Stimulated activated CD4-positive, alpha-beta T cell treated with anti-CD3 and anti-CD28 coated beads, Interleukin-1b, Interleukin-23, amount 100 ng/mL, for 48 hours (primary cell): ENCODE data around the gene SERPINE2.
A peak's percentile ranks its signal among the peaks of the same experiment; 100 is the strongest.
"Not testable (repeated sequence)": the region's sequence is repeated elsewhere in the genome, so short reads cannot be mapped to it uniquely, and the experiment has no call there.

ENCODE experiments used
- DNase-seq: peaks from one replicate; pipeline ENCODE4 v3.0.0-alpha.2; 2020

SERPINE2 gene

GRCh38 chr2:223971731-223972130 lies 67.4 kb downstream of the SERPINE2 start:
- no peak for DNase-seq

DNA sequence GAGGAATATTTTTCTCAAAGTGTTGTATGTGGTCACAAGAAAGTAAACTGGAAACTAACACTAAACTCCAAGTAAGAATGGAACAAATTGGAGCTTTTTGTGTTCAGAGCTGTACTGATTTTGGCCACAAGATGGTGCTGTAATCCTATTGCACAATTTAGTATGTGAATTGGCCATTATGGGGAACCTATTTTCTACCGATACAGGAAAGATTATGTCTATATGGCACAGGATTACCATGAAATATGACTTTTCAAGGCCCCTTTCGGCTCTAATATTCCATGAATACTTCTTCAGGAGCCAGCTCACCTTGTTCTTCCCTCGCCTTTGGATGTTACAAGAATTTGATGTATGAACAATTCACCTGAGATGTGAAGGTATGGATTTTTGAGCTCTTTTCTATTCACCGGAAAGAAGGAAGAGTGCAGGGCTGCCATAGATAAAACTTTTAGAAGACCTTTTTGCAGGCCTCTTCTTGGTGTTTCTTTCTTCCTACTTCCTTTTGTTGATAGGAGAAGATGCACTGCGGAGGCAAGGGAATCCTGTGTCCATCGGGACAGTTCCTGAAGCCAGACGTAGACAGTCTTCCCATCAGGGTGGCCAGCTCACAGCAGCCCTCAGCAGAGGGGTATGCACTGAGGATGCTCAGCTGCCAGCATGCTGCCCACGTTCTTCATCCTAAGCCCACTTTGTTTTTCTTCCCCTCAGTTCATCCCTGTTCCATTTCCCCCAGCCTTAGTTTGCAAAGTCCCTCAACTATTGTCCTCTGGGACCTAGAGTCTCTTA lies 68.5 kb downstream of the SERPINE2 start:
- DNase-seq = no peak

DNA sequence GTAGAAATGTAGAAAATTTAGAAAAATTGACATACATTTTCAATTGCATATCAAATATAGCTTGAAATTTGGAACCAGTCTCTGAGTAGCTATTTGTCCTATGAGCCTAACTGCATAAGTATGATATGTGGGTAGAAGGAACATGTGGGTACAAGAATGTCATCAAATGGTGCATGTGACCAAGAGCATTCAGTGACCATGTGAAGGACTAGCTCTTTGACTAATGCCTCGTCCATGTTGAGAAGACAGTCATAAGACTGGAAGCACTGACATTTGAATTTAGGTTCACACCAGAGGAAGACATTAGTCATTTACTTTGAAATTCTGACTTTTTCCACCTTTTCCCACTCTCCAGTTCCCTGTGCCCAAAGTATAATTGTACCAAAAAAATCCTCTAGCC lies 69.2 kb downstream of the SERPINE2 start:
- DNase-seq = no peak

DNA sequence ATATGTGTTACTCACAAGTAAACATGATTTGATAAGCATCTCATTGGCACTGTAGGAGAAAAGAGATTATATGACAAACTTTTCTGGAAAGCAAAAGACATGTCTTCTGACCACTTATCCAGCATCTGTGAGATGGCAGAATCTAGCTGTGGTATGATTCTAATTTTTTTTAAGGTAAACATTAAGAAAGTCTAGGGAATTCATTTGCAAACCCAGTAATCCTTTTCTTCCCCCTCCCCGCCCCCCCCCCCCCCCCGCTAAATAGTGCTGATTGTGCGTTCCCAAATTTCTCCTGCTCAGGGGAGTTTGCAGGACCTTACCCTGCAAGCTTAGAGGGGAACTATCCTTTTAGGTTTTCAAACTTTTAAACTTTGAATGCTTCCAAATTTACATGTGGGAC lies 69.8 kb downstream of the SERPINE2 start:
- DNase-seq = no peak

DNA sequence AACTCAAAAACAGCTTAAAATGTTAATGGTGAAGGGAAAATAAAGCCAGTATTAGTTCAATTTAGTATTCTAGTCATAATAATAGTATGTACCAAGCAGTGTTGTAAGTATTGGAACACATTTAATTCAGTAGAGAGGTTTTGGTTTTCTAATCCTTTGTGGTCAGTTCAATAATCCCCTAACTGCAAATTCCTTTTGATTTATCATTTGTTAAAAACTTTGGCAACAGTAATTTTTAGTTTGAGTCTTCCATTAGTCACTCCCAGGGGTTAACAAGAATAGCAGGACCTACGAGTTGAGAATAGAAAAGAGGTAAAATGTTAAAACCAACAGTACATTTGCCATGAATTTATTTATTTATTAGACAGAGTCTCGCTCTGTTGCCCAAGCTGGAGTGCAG lies 71.1 kb downstream of the SERPINE2 start:
- DNase-seq = no peak

GRCh38 chr2:223959688-223960087 lies 79.4 kb downstream of the SERPINE2 start:
- no peak for DNase-seq

- DNase-seq = peak; percentile 96
Observed at GRCh38 chr2:223957092-223957851, 81.8 kb downstream of the SERPINE2 start, which contains the start of gene MRPL44. Gene MRPL44, plus strand, starts transcription at chr2:223957463. Its CDS starts 10 bp downstream, at chr2:223957473.

GRCh38 chr2:223956300-223956699 lies 82.8 kb downstream of the SERPINE2 start:
- no peak for DNase-seq

- DNase-seq = no peak
Observed at GRCh38 chr2:223954401-223954800, 84.7 kb downstream of the SERPINE2 start.

DNA sequence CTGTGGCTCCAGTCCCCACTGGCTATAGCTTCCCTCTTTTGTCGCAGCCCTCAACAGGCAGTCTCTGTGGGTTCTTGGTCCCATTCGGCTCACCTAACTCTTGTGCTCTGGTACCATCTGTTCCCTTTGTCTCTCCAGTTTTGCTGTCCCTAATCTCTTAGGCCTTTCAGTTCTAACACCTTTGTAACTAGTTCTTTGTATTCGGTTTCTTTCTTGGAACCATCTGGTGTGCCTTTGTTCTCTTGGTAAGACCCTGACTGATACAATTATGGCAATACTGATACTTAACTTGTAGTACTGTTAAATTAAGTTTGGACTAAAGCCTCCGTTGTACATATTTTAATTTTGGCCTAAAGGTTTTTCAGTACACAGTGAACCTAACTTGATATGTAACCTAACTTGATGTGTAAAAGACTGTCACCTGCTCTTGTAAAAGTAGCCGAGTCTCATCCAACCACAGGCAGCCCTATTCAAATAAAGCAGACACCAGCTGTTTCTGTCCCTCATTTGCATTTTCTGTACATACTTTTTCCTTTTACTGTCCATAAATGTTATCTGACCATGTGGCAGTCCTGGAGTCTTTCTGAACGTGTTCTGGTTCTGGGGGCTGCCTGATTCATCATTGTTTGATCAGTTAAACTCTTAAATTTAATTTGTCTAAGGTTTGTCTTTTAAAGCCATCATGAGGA lies 86.7 kb downstream of the SERPINE2 start:
- DNase-seq = no peak

DNA sequence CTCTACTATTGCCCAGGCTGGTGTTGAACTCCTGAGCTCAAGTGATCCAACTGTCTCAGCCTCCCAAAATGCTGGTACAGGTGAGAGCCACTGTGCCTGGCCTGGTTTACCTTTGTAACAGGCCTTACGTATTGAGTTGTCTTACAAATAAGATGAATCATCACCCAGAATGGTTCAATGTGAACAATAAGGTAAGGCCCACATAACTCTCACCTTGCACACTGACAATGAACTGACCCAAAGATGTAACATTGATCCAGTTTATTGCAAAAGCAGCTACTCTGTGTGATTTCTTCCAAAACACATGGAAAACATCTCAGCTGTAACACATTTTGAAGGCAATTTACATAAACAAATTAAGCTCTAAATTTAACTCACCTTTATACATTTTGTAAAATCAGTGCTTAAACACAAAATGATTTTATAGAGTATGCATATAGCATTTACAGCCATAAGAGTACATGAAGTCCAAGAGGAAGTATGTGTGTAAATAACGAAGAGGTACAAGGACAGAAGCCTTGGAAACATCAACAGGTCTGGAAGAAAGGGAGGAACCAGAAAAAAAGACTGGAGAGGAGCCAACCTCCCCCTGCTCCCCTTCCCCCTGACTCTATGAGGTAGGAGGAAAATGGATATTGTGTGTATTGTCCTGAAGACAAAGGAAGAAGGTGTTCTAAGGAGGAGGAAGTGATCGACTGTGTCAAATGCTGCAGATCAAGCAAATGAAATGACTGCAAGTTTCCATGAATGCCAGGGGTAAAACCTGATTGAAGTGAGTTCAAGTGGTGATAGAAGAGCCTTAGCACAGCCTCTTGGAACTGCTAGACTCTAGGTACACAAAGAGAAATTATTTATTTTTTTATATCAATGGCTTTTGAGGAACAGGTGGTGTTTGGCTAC lies 88.4 kb downstream of the SERPINE2 start:
- no peak for DNase-seq

- no peak for DNase-seq
Observed at GRCh38 chr2:223949241-223949840, 89.7 kb downstream of the SERPINE2 start.

DNA sequence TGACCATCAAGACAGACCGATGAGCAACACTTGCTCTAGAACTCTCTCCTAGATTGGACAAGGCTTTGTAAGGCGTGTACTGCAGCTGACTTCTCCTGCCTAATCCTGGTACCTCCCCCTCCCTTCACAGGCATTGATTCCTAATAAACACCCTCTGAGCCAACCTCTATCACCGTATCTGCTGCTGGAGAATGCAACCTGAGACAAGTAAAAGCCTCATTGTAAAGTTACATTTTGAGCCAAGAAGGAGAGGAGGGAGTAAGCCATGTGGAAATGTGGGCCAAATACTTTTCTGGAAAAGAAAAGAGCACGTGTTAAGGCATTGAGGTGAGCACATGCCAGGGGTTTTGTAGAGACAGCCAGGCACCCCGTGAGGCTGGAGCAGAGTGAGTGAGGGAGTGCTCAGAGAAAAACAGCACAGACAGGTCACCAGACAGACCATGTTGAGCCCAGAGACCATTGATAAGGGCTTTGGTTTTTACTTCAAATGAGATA lies 91.3 kb downstream of the SERPINE2 start:
- DNase-seq = no peak

GRCh38 chr2:223945755-223946154 lies 93.3 kb downstream of the SERPINE2 start:
- no peak for DNase-seq

DNA sequence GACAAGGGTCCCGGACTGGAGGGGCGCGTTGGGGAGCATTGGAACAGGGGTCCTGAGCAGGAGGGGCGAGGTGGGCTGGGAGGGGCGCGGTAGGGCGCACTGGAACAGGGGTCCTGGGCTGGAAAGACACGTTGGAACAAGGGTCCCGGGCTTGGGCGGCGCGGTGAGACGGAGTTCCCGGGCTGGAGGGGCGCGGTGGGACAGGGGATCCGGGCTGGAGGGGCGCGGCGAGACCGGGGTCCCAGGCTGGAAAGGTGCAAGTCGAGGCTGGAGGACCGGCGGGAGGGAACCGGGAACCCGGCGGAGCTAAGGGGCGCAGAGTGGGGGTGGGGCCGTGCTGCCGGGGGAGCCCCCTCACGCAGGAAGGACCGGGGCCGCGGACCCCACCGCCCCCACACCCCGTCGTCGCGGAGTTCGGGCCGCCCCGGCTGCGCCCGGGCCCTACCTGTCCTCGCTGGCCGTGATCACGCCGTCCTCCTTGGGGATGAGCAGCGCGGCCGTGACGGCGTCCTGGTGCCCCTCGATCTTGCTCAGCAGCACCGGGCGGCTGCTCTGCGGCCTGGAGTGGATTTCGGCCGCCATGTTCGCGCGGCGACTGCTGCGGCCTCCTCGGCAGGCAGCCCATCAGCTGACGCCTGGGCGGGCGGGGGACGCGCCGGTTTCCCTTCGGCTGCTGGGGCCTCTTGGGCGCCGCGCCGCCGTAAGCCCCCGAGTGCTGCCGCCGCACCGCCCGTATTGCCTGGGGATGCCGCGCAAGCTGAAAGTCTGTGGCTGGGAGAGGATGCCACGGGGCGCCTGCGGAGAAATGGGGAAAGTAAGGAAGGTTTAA lies 94.2 kb downstream of the SERPINE2 start, which contains the start of gene WDFY1:
Gene WDFY1, minus strand, starts transcription at position 633 of the 829 bp plus-strand sequence. Its CDS starts 51 bp downstream, at position 582.
- peak; percentile 82 for DNase-seq

DNA sequence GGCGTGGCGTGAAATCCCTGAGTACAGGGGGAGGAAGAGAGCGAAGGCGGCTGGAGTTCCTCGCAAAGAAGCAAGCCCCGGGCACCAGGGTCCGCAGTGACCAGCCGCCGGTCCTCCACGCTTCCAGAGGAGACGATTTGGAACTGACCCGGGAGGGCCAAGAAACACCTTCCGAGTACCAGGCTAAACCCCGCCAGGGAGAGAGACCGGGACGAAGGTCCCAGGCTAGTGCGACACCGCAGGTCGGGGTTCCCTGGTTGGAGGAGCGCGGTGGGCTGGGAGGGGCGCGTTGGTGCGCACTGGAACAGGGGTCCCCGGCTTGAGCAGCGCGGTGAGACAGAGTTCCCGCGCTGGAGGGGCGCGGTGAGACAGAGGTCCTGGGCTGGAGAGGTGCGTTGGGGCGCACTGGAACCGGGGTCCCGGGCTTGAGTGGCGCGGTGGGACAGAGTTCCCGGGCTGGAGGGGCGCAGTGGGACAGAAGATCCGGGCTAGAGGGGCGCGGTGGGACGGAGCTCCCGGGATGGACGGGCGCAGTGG lies 94.9 kb downstream of the SERPINE2 start:
- DNase-seq = no peak

GRCh38 chr2:223943561-223944008 lies 95.5 kb downstream of the SERPINE2 start:
- DNase-seq = no peak

- DNase-seq = no peak
Observed at GRCh38 chr2:223943135-223943534, 96.0 kb downstream of the SERPINE2 start.

DNA sequence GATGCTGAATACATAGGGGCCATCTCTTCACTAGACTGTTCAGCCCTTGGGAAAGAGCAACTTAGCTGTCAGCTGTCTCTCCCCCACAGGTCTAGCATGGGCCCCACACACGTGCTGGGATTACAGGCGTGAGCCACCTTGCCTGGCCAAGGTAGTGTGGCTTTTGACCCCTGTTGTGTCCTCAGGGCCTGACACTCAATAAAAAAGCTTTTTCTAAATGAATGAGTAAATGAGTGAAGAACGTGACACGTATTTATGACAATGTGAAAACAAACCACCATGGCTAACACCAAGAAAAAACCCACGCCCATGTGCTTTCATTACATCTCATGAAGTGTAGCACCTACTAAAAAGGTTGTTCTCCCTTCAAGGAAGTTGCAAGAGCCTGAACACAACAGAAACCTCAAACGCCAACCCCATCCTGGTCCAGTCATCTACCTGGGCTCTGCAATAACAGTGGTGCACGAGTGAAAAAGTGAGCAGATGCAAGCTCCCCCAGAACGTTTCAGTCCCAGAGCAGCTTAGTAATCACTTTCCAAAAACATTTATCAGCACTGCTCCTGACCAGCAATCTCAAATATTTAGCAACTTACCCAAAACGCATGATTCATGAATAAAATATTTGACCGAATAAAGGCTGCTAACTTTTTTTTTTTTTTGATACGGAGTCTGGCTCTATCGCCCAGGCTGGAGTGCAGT lies 97.4 kb downstream of the SERPINE2 start:
- DNase-seq = peak; percentile 90

- DNase-seq = not testable (repeated sequence)
Observed at GRCh38 chr2:223939438-223939837, 99.6 kb downstream of the SERPINE2 start.
